HG03439 (cell line): ENCODE results near the gene ZDHHC14.

Experiments used
- ATAC-seq: cut with Tn5 transposase; IDR thresholded peaks from one replicate; pipeline ENCODE4 v1.9.1; 2021; ENCODE audit warnings: mild to moderate bottlenecking, moderate library complexity; ENCODE audit not compliant: unreplicated experiment

The ZDHHC14 gene

GRCh38 chr6:157487110-157487773 is 106.3 kb downstream of the ZDHHC14 start:
- no peak for ATAC-seq

- ATAC-seq: no peak
These were observed 107.1 kb downstream of the ZDHHC14 start for GRCh38 chr6:157488058-157488457.

- no peak for ATAC-seq
These were observed 107.7 kb downstream of the ZDHHC14 start for GRCh38 chr6:157488716-157489118.

GRCh38 chr6:157490611-157491269 is 109.8 kb downstream of the ZDHHC14 start:
- ATAC-seq: no peak

GRCh38 chr6:157491571-157492232 is 110.7 kb downstream of the ZDHHC14 start:
- no peak for ATAC-seq

GRCh38 chr6:157492249-157492648 is 111.3 kb downstream of the ZDHHC14 start:
- ATAC-seq: no peak

GRCh38 chr6:157492741-157493140 is 111.8 kb downstream of the ZDHHC14 start:
- no peak for ATAC-seq

- ATAC-seq: no peak
These were observed 112.2 kb downstream of the ZDHHC14 start for GRCh38 chr6:157493173-157493572.

GRCh38 chr6:157493576-157493975 is 112.6 kb downstream of the ZDHHC14 start:
- ATAC-seq: no peak

- no peak for ATAC-seq
These were observed 113.2 kb downstream of the ZDHHC14 start for GRCh38 chr6:157494132-157494710.

GRCh38 chr6:157496534-157497095 is 115.6 kb downstream of the ZDHHC14 start:
- no peak for ATAC-seq

- ATAC-seq: no peak
These were observed 116.6 kb downstream of the ZDHHC14 start for GRCh38 chr6:157497579-157497978.

GRCh38 chr6:157498817-157499216 is 117.8 kb downstream of the ZDHHC14 start:
- no peak for ATAC-seq

GRCh38 chr6:157500022-157500421 is 119.0 kb downstream of the ZDHHC14 start:
- ATAC-seq: no peak

GRCh38 chr6:157503018-157503747 is 122.2 kb downstream of the ZDHHC14 start:
- no peak for ATAC-seq

GRCh38 chr6:157505912-157506491 is 125.0 kb downstream of the ZDHHC14 start:
- ATAC-seq: no peak

GRCh38 chr6:157510323-157511188 is 129.6 kb downstream of the ZDHHC14 start:
- no peak for ATAC-seq

- no peak for ATAC-seq
These were observed 130.8 kb downstream of the ZDHHC14 start for GRCh38 chr6:157511682-157512381.

- ATAC-seq: no peak
These were observed 131.3 kb downstream of the ZDHHC14 start for GRCh38 chr6:157512382-157512682.
